ENCODE data around the gene ERMP1. TPM values are rescaled to one million over a fixed set of nuclear protein-coding genes. Genes with fewer than 3 reads are reported as not detected.

The ERMP1 gene
- total RNA-seq, 1 donor from 2014 or later: 7.3 TPM

GRCh38 chr9:5870020-5870339, 37.1 kb upstream of the ERMP1 start:
- no peak for DNase-seq
- no peak overlapping the region for H3K27ac Mint-ChIP-seq
- H3K4me3 Mint-ChIP-seq: no peak overlapping the region
- no peak for TF ChIP-seq CTCF (IDR thresholded peaks at IDR 0.05)
- H3K9me3 Mint-ChIP-seq: no peaks in the 10 kb centered on the region
- POLR2A ChIA-PET: no interaction called here
- no peaks in the 10 kb centered on the region for H3K27me3 Mint-ChIP-seq
- H3K4me1 Mint-ChIP-seq: no peaks in the 10 kb centered on the region
- intact Hi-C loops (cut with micrococcal nuclease): no loop called here
- ATAC-seq (ENCODE audit: low read depth): no peak
- CTCF ChIA-PET: interaction anchor here (1.1 kb wide), 1 partner anchor 14 kb away, joined by 3 read pairs; no protein-coding TSS in a partner anchor
- H3K36me3 Mint-ChIP-seq (ENCODE audit: low read depth): peaks cover 7% of the 10 kb centered on the region

GRCh38 chr9:5869315-5870019, 36.5 kb upstream of the ERMP1 start:
- TF ChIP-seq CTCF (IDR thresholded peaks at IDR 0.05): no peak
- H3K36me3 Mint-ChIP-seq (ENCODE audit: low read depth): peaks cover 7% of the 10 kb centered on the region
- CTCF ChIA-PET: interaction anchor here (1.1 kb wide), 1 partner anchor 15 kb away, joined by 3 read pairs; no protein-coding TSS in a partner anchor
- no peaks in the 10 kb centered on the region for H3K27me3 Mint-ChIP-seq
- ATAC-seq (ENCODE audit: low read depth): no peak
- H3K27ac Mint-ChIP-seq: no peak overlapping the region
- H3K4me1 Mint-ChIP-seq: no peaks in the 10 kb centered on the region
- POLR2A ChIA-PET: no interaction called here
- no peak for DNase-seq
- intact Hi-C loops (cut with micrococcal nuclease): no loop called here
- no peaks in the 10 kb centered on the region for H3K9me3 Mint-ChIP-seq
- no peak overlapping the region for H3K4me3 Mint-ChIP-seq

GRCh38 chr9:5868235-5868634, 35.3 kb upstream of the ERMP1 start:
- Mint-ChIP-seq H3K27ac (no peak overlapping the region), H3K4me1 (no peaks in the 10 kb centered on the region), H3K9me3 (no peaks in the 10 kb centered on the region), H3K4me3 (no peak overlapping the region), H3K27me3 (no peaks in the 10 kb centered on the region), H3K36me3 (ENCODE audit: low read depth) (peaks cover 7% of the 10 kb centered on the region)
- DNase-seq: no peak
- ChIA-PET POLR2A (no interaction called here), CTCF (no interaction called here)
- no peak for TF ChIP-seq CTCF (IDR thresholded peaks at IDR 0.05)
- no peak for ATAC-seq (ENCODE audit: low read depth)
- intact Hi-C loops (cut with micrococcal nuclease): no loop called here

- intact Hi-C loops (cut with micrococcal nuclease): no loop called here
- Mint-ChIP-seq H3K27me3 (no peaks in the 10 kb centered on the region), H3K4me1 (no peaks in the 10 kb centered on the region), H3K27ac (no peak overlapping the region), H3K36me3 (ENCODE audit: low read depth) (peaks cover 7% of the 10 kb centered on the region), H3K4me3 (no peak overlapping the region), H3K9me3 (no peaks in the 10 kb centered on the region)
- CTCF ChIA-PET: no interaction called here
- no peak for TF ChIP-seq CTCF (IDR thresholded peaks at IDR 0.05)
- no peak for ATAC-seq (ENCODE audit: low read depth)
- no peak for DNase-seq
- POLR2A ChIA-PET: no interaction called here
Observed at GRCh38 chr9:5866685-5867084, 33.8 kb upstream of the ERMP1 start.

GRCh38 chr9:5866272-5866671, 33.4 kb upstream of the ERMP1 start:
- DNase-seq: no peak
- H3K36me3 Mint-ChIP-seq (ENCODE audit: low read depth): peaks cover 3% of the 10 kb centered on the region
- CTCF ChIA-PET: no interaction called here
- ATAC-seq (ENCODE audit: low read depth): no peak
- intact Hi-C loops (cut with micrococcal nuclease): no loop called here
- POLR2A ChIA-PET: no interaction called here
- no peaks in the 10 kb centered on the region for H3K9me3 Mint-ChIP-seq
- no peak for TF ChIP-seq CTCF (IDR thresholded peaks at IDR 0.05)
- H3K27ac Mint-ChIP-seq: no peak overlapping the region
- H3K4me3 Mint-ChIP-seq: no peak overlapping the region
- no peaks in the 10 kb centered on the region for H3K4me1 Mint-ChIP-seq
- no peaks in the 10 kb centered on the region for H3K27me3 Mint-ChIP-seq
